AG10803 (cell line): ENCODE measurements around the gene IGFL4.

Experiments used
- DNase-seq: peaks from one replicate; pipeline ENCODE4 v3.0.0; 2010; ENCODE audit warnings: low read depth
- H3K4me3 ChIP-seq: 2 replicates; pipeline ENCODE4 v1.5.1; 2011; ENCODE audit warnings: mild to moderate bottlenecking, low read length, control low read depth
- CTCF ChIP-seq: conservative IDR thresholded peaks from 2 replicates; pipeline ENCODE4 v1.5.1; 2011; ENCODE audit warnings: mild to moderate bottlenecking, low read length, control low read depth, inconsistent platforms

Gene IGFL4

DNA sequence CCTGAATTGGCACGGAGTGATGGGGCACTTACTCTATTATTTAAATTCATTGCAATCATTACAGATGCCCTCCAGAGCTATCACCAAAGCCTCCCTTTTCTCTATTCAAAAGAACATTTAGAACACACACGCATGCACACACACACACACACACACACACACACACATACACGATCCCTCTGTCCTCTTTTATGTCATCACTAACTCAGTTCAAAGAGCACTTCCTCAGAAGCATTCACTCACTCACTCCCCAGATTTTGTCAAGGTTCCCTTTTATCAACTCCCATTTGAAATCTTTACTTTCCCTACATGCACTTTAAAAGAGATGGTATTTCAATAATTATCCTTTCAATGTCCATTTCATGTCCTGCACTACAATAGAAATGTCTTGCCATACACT lies 22.4 kb upstream of the IGFL4 start:
- no peak overlapping the region for H3K4me3 ChIP-seq
- DNase-seq = no peak
- TF ChIP-seq CTCF = no peak

GRCh38 chr19:46060012-46060411 lies 19.2 kb upstream of the IGFL4 start:
- no peak for DNase-seq
- no peak for TF ChIP-seq CTCF
- H3K4me3 ChIP-seq = no peak overlapping the region

DNA sequence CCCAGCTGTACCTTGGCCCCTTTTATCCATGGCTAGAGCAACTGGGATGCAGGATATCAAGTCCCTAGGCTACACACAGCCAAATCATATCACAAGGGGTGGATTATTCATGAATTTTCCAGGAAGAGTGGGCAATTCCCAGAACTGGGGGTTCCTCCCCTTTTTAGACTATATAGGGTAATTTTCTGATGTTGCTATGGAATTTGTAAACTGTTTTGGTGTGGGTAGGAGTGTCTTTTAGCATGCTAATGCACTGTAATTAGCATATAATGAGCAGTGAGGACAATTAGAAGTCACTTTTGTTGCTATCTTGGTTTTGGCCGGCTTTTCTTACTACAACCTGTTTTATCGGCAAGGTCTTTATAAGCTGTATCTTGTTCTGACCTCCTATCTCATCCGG lies 18.0 kb upstream of the IGFL4 start:
- no peak for TF ChIP-seq CTCF
- no peak overlapping the region for H3K4me3 ChIP-seq
- no peak for DNase-seq

GRCh38 chr19:46056536-46056935 lies 15.7 kb upstream of the IGFL4 start:
- no peak for DNase-seq
- no peak overlapping the region for H3K4me3 ChIP-seq
- TF ChIP-seq CTCF = no peak

DNA sequence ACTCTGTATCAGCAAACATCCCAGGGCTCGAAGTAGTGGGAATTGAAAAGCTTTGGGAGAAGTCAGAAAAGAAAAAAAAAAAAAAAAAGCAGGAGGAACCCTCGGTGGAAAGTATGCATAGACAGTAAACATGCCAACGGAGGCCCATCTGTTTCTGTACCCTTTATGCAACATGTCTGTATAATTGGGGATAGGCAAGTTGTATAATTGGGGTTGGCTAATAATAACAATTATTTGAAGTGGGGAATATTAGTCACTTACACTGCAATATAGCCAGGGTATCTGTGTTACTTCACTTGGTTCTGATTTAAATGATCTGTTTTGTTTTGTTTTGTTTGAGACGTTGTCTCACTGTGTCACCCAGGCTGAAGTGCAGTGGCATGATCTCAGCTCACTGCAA lies 12.1 kb upstream of the IGFL4 start:
- DNase-seq = no peak
- TF ChIP-seq CTCF = no peak
- H3K4me3 ChIP-seq = no peak overlapping the region

- no peak for TF ChIP-seq CTCF
- H3K4me3 ChIP-seq = no peak overlapping the region
- DNase-seq = no peak
Measured at GRCh38 chr19:46049597-46049996, 8.8 kb upstream of the IGFL4 start.

DNA sequence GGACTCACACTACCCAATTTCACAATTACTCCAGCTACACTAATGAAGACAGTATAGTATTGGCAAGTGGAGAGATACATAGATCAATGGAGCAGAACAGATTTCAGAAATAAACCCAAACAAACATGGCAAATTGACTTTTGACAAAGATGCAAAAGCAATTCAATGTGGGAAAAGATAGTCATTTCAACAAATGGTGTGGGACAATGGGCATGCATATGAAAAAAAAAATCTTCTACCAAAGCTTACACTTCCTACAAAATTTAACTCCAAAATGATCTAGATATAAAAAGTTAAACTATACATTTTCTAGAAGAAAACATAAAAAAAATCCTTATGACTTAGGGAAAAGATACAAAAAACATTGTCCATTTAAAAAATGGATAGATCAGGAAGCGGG lies 2.7 kb upstream of the IGFL4 start:
- DNase-seq = no peak
- no peak for TF ChIP-seq CTCF

More for the DNA sequence above, 2.7 kb upstream of the IGFL4 start:
- no peak overlapping the region for H3K4me3 ChIP-seq
